WTC11 (cell line): ENCODE data around the gene XPOT. TPM values are rescaled to one million over a fixed set of nuclear protein-coding genes. Genes with fewer than 3 reads are reported as not detected.

Experiments used
- ATAC-seq: fragments of 200-7000 bp; cut with Tn5 transposase; 2 replicates; pipeline ENCODE4 v1.10.0; 2021; ENCODE audit warnings: mild to moderate bottlenecking, moderate library complexity
- CTCF ChIA-PET: fragments of 300-600 bp; sonication (Branson Sonifier 250); formaldehyde crosslinking; loops from one replicate; lab custom pipeline; 2021; ENCODE audit warnings: antibody characterized with exemption; lab: Charles Lee
- POLR2A ChIA-PET: fragments of 350-600 bp; sonication (Branson Sonifier 250); formaldehyde crosslinking; loops from one replicate; lab custom pipeline; 2021; ENCODE audit warnings: antibody characterized with exemption; lab: Charles Lee
- DNase-seq: peaks from one replicate; pipeline ENCODE4 v3.0.0; 2021; ENCODE audit warnings: low spot score
- H3K27ac Mint-ChIP-seq: 2 replicates; pipeline ENCODE4 v1.8.0; 2021; ENCODE audit warnings: mixed read lengths
- H3K27me3 Mint-ChIP-seq: 2 replicates; pipeline ENCODE4 v1.8.0; 2021; ENCODE audit warnings: low read depth, mild to moderate bottlenecking, moderate library complexity, mixed read lengths
- H3K36me3 Mint-ChIP-seq: 2 replicates; pipeline ENCODE4 v1.8.0; 2021; ENCODE audit warnings: mixed read lengths
- H3K4me1 Mint-ChIP-seq: 2 replicates; pipeline ENCODE4 v1.8.0; 2022; ENCODE audit warnings: mixed read lengths
- H3K4me3 Mint-ChIP-seq: 2 replicates; pipeline ENCODE4 v1.8.0; 2021; ENCODE audit warnings: mild to moderate bottlenecking, moderate library complexity, mixed read lengths
- H3K9me3 Mint-ChIP-seq: 2 replicates; pipeline ENCODE4 v1.8.0; 2021; ENCODE audit warnings: mixed read lengths
- ATF3 ChIP-seq: sonication (generic); formaldehyde crosslinking; conservative IDR thresholded peaks from 2 replicates; pipeline ENCODE4 v1.8.1; 2022; ENCODE audit warnings: mild to moderate bottlenecking, missing genetic modification reagents
- CDX4 ChIP-seq: fragments of 250-450 bp; sonication (Bioruptor Pico); IDR thresholded peaks from 2 replicates; pipeline ENCODE4 v1.9.0; 2021; ENCODE audit warnings: moderate library complexity, mild to moderate bottlenecking, inconsistent platforms, borderline replicate concordance
- ETV6 ChIP-seq: sonication (generic); formaldehyde crosslinking; IDR thresholded peaks from 2 replicates; pipeline ENCODE4 v1.8.1; 2022; ENCODE audit warnings: mild to moderate bottlenecking, missing genetic modification reagents
- FOXP1 ChIP-seq: sonication (generic); formaldehyde crosslinking; IDR thresholded peaks from 2 replicates; pipeline ENCODE4 v1.8.0; 2022; ENCODE audit warnings: missing genetic modification reagents, mild to moderate bottlenecking, moderate library complexity, borderline replicate concordance
- GABPB1 ChIP-seq: sonication (generic); formaldehyde crosslinking; IDR thresholded peaks from 2 replicates; pipeline ENCODE4 v1.8.1; 2023; ENCODE audit warnings: mild to moderate bottlenecking, missing genetic modification reagents
- GRHL2 ChIP-seq: fragments of 250-450 bp; sonication (Bioruptor Pico); IDR thresholded peaks from 2 replicates; pipeline ENCODE4 v1.8.0; 2022; ENCODE audit warnings: mild to moderate bottlenecking, moderate library complexity; ENCODE audit not compliant: insufficient replicate concordance, severe bottlenecking
- KAT7 ChIP-seq: sonication (generic); formaldehyde crosslinking; IDR thresholded peaks from 2 replicates; pipeline ENCODE4 v1.8.1; 2023; ENCODE audit warnings: missing genetic modification reagents, mild to moderate bottlenecking, borderline replicate concordance
- MAX ChIP-seq: sonication (generic); formaldehyde crosslinking; IDR thresholded peaks from 2 replicates; pipeline ENCODE4 v1.8.0; 2022; ENCODE audit warnings: mild to moderate bottlenecking, missing genetic modification reagents
- MLX ChIP-seq: sonication (generic); formaldehyde crosslinking; IDR thresholded peaks from 2 replicates; pipeline ENCODE4 v1.8.1; 2023; ENCODE audit warnings: mild to moderate bottlenecking, missing genetic modification reagents, moderate library complexity
- NFYB ChIP-seq: sonication (generic); formaldehyde crosslinking; conservative IDR thresholded peaks from 2 replicates; pipeline ENCODE4 v1.8.0; 2022; ENCODE audit warnings: low read depth, missing genetic modification reagents
- NR2C2 ChIP-seq: sonication (generic); formaldehyde crosslinking; IDR thresholded peaks from 2 replicates; pipeline ENCODE4 v1.8.0; 2022; ENCODE audit warnings: mild to moderate bottlenecking, missing genetic modification reagents
- RELA ChIP-seq: sonication (generic); formaldehyde crosslinking; IDR thresholded peaks from 2 replicates; pipeline ENCODE4 v1.8.1; 2022; ENCODE audit warnings: missing genetic modification reagents, mild to moderate bottlenecking, borderline replicate concordance
- TEAD4 ChIP-seq: sonication (generic); formaldehyde crosslinking; IDR thresholded peaks from 2 replicates; pipeline ENCODE4 v1.8.0; 2022; ENCODE audit warnings: mild to moderate bottlenecking, missing genetic modification reagents
- ZNF121 ChIP-seq: sonication (generic); formaldehyde crosslinking; IDR thresholded peaks from 2 replicates; pipeline ENCODE4 v1.8.0; 2023; ENCODE audit warnings: missing genetic modification reagents
- ZNF138 ChIP-seq: sonication (generic); formaldehyde crosslinking; conservative IDR thresholded peaks from 2 replicates; pipeline ENCODE4 v1.8.1; 2022; ENCODE audit warnings: mild to moderate bottlenecking, moderate library complexity, missing genetic modification reagents
- ZNF317 ChIP-seq: sonication (generic); formaldehyde crosslinking; IDR thresholded peaks from 2 replicates; pipeline ENCODE4 v1.8.1; 2023; ENCODE audit warnings: low read depth, mild to moderate bottlenecking, moderate library complexity, missing genetic modification reagents, borderline replicate concordance
- ZNF396 ChIP-seq: fragments of 250-450 bp; sonication (Bioruptor Pico); IDR thresholded peaks from 2 replicates; pipeline ENCODE4 v1.8.0; 2021; ENCODE audit warnings: mild to moderate bottlenecking, moderate library complexity, borderline replicate concordance
- ZNF416 ChIP-seq: fragments of 250-450 bp; sonication (Bioruptor Pico); IDR thresholded peaks from 2 replicates; pipeline ENCODE4 v1.9.0; 2021; ENCODE audit warnings: mild to moderate bottlenecking, inconsistent platforms
- ZNF512 ChIP-seq: sonication (generic); formaldehyde crosslinking; IDR thresholded peaks from 2 replicates; pipeline ENCODE4 v1.8.1; 2022; ENCODE audit warnings: missing genetic modification reagents, borderline replicate concordance
- ZNF532 ChIP-seq: fragments of 250-450 bp; sonication (Bioruptor Pico); IDR thresholded peaks from 2 replicates; pipeline ENCODE4 v1.9.0; 2021; ENCODE audit warnings: mild to moderate bottlenecking, borderline replicate concordance
- ZNF671 ChIP-seq: fragments of 250-450 bp; sonication (Bioruptor Pico); IDR thresholded peaks from 2 replicates; pipeline ENCODE4 v1.8.0; 2021; ENCODE audit warnings: mild to moderate bottlenecking
- total RNA-seq: library from RNA; stranded (reverse); gene quantifications from 3 replicates; pipeline ENCODE4 v1.2.3, GENCODE V29; 2021

XPOT gene
- total RNA-seq, 1 experiment from 2014 or later, result 134 TPM

GRCh38 chr12:64387197-64387816 is 16.9 kb upstream of the XPOT start (continued):
- TF ChIP-seq ZNF532 (CRISPR knock-in tag) (no peak), NR2C2 (CRISPR knock-in tag) (no peak), ZNF671 (CRISPR knock-in tag) (no peak), ZNF512 (CRISPR knock-in tag) (no peak), ZNF396 (CRISPR knock-in tag) (no peak), ZNF317 (CRISPR knock-in tag) (no peak), ZNF416 (no peak), RELA (no peak)

GRCh38 chr12:64389154-64389553 is 15.0 kb upstream of the XPOT start:
- Mint-ChIP-seq H3K9me3 (no peaks in the 10 kb centered on the region), H3K36me3 (no peaks in the 10 kb centered on the region), H3K27me3 (peaks cover 22% of the 10 kb centered on the region), H3K4me1 (peaks cover 12% of the 10 kb centered on the region), H3K4me3 (no peak overlapping the region), H3K27ac (no peak overlapping the region)
- ATAC-seq (no peak), DNase-seq (no peak)
- ChIA-PET POLR2A (interaction anchor here (0.8 to 0.9 kb wide), 2 partner anchors 16 to 70 kb away, joined by 3 read pairs; no protein-coding TSS in a partner anchor), CTCF (interaction anchor here (0.6 to 0.9 kb wide), 3 partner anchors 37 to 168 kb away, joined by 3 read pairs; no protein-coding TSS in a partner anchor)
- TF ChIP-seq ATF3 (no peak), ZNF671 (CRISPR knock-in tag) (no peak), GABPB1 (CRISPR knock-in tag) (no peak), NFYB (CRISPR knock-in tag) (no peak), ZNF138 (CRISPR knock-in tag) (no peak), TEAD4 (CRISPR knock-in tag) (no peak), ZNF121 (CRISPR knock-in tag) (no peak), CDX4 (no peak), MLX (no peak), MAX (no peak), FOXP1 (CRISPR knock-in tag) (no peak), GRHL2 (no peak), ETV6 (CRISPR knock-in tag) (no peak), KAT7 (CRISPR knock-in tag) (no peak)
